OCI-LY7 (cell line): ENCODE measurements around the gene NOX4.
"Not testable (repeated sequence)": the region's sequence is repeated elsewhere in the genome, so short reads cannot be mapped to it uniquely, and the experiment has no call there.

Experiments used
- EZH2phosphoT487 ChIP-seq: fragments of 200-600 bp; sonication (generic); IDR thresholded peaks from 2 replicates; pipeline ENCODE4 v1.6.1; 2018; ENCODE audit warnings: low read depth, borderline replicate concordance, mild to moderate bottlenecking, mixed run types, antibody characterized with exemption, low read length, moderate library complexity, mixed read lengths
- TF ChIP-seq, protein P1 (sequence below): fragments of 200-600 bp; sonication (generic); conservative IDR thresholded peaks from 2 replicates; pipeline ENCODE4 v1.5.1; 2014; ENCODE audit warnings: mild to moderate bottlenecking, antibody characterized with exemption, low read length, moderate library complexity, mixed read lengths

DNA sequence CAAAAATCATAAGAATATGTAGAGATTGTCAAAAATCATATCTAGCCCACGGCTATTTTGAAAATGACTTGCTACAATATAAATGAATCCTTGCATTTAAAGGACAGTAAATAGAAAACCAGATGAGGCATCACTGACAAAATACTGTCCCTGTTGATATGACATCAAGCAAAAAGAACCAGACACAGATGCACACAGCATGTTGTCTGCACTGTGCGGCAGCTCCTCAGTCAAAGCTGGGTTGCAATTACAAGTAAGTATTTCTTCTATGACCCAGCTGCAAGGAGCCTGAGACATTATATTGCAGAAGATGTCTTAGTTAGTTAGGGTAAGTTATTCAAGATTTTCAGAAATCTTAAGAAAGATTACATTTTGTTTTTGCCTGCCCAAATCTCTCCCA, 136.7 kb downstream of the NOX4 start:
- TF ChIP-seq, protein P1, sequence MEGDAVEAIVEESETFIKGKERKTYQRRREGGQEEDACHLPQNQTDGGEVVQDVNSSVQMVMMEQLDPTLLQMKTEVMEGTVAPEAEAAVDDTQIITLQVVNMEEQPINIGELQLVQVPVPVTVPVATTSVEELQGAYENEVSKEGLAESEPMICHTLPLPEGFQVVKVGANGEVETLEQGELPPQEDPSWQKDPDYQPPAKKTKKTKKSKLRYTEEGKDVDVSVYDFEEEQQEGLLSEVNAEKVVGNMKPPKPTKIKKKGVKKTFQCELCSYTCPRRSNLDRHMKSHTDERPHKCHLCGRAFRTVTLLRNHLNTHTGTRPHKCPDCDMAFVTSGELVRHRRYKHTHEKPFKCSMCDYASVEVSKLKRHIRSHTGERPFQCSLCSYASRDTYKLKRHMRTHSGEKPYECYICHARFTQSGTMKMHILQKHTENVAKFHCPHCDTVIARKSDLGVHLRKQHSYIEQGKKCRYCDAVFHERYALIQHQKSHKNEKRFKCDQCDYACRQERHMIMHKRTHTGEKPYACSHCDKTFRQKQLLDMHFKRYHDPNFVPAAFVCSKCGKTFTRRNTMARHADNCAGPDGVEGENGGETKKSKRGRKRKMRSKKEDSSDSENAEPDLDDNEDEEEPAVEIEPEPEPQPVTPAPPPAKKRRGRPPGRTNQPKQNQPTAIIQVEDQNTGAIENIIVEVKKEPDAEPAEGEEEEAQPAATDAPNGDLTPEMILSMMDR: not testable (repeated sequence)
- not testable (repeated sequence) for TF ChIP-seq EZH2phosphoT487
